ENCODE measurements around the gene SHKBP1. TPM values are rescaled to one million over a fixed set of nuclear protein-coding genes. Genes with fewer than 3 reads are reported as not detected.

SHKBP1 gene
- total RNA-seq, 1 experiment from 2014 or later = 92.9 TPM

DNA sequence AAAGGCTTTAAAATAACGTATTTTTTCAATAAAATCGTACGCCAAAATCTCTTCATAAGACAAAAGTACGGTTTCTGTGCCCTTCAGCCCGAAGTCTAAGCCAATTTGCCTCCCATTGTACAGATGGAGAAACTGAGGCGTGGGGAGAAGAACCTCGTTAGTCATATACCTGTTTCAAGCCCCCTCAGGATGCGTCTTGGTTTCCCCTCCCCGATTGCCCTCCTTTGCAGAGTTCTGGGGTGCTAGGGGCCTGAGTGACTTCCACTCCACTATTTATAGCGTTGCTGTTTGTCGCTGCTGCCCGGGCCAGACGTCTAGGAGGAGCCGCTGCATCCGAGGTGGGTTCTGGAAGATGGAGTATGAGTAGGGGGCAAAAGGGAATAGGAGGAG lies 22.2 kb downstream of the SHKBP1 start:
- Histone ChIP-seq H4K5ac (ENCODE audit: insufficient read length, low read depth, low read length) (no peak overlapping the region), H2AFZ (ENCODE audit: low read length) (no peak overlapping the region), H2BK20ac (ENCODE audit: low read depth, low read length, poor library complexity, severe bottlenecking) (no peak overlapping the region), H3K27ac (ENCODE audit: insufficient read length, low read depth, low read length) (no peak overlapping the region), H2BK120ac (ENCODE audit: low read depth, low read length, poor library complexity, severe bottlenecking) (no peak overlapping the region), H3K4me1 (ENCODE audit: insufficient read depth, low read length) (peaks cover 7% of the 10 kb centered on the region), H2BK12ac (ENCODE audit: insufficient read length, low read depth, low read length) (no peak overlapping the region), H3T11ph (ENCODE audit: low read length) (no peak overlapping the region), H3K79me1 (ENCODE audit: insufficient read depth, low read depth, low read length, poor library complexity, severe bottlenecking) (no peaks in the 10 kb centered on the region), H3K14ac (ENCODE audit: insufficient read depth, low read length) (no peak overlapping the region), H4K20me1 (ENCODE audit: control insufficient read depth, insufficient read depth, insufficient read length) (no peaks in the 10 kb centered on the region), H3K9me3 (ENCODE audit: control insufficient read depth, low read depth, low read length) (no peaks in the 10 kb centered on the region), H3K23ac (ENCODE audit: insufficient read length, low read depth, low read length) (no peak overlapping the region), H2BK15ac (ENCODE audit: low read depth, low read length) (no peak overlapping the region), H3K79me2 (ENCODE audit: insufficient read depth, low read length) (no peaks in the 10 kb centered on the region), H3K18ac (ENCODE audit: insufficient read length, low read depth, low read length) (no peak overlapping the region), H4K8ac (replicated peaks; ENCODE audit: insufficient read length, low read depth, low read length) (no peak overlapping the region), H3K27me3 (ENCODE audit: insufficient read depth, low read length) (peaks cover 10% of the 10 kb centered on the region; the same call in 1 of the 2 replicates), H3K4me2 (ENCODE audit: insufficient read depth, insufficient read length, low read length) (peak overlapping the region; percentile 1), H4K91ac (ENCODE audit: insufficient read length, low read depth, low read length) (no peak overlapping the region), H2AK5ac (ENCODE audit: insufficient read length, low read length) (no peak overlapping the region), H3K56ac (ENCODE audit: insufficient read length, low read depth, low read length) (no peak overlapping the region), H3K9ac (ENCODE audit: extremely low read depth, insufficient read length, low read length) (no peak overlapping the region), H3K23me2 (ENCODE audit: insufficient read length, low read depth, low read length, poor library complexity, severe bottlenecking) (peaks cover 17% of the 10 kb centered on the region), H2BK5ac (ENCODE audit: insufficient read length, low read length) (no peak overlapping the region), H3K4ac (ENCODE audit: low read depth, low read length) (no peak overlapping the region)
- H3K4me1 Mint-ChIP-seq = peaks cover 40 to 58% of the 10 kb centered on the region in 2 experiments
- peak overlapping the region; percentile 77 to 88; a peak in 4 of 5 replicates for H3K4me3 Mint-ChIP-seq
- no peaks in the 10 kb centered on the region for H3K9me3 Mint-ChIP-seq
- peaks cover 0 to 3% (median 0%) of the 10 kb centered on the region in 3 experiments; a peak in 2 of 7 replicates for H3K36me3 Mint-ChIP-seq (ENCODE audit: insufficient read depth in 1 of 3, low read depth in 3 of 3)
- DNase-seq = no peak
- H3K27me3 Mint-ChIP-seq (ENCODE audit: low read depth) = peaks cover 59% of the 10 kb centered on the region
- no peak overlapping the region for H3K27ac Mint-ChIP-seq
- WGBS (ENCODE audit: extremely low coverage, insufficient read length, low lambda C conversion rate) = no CpG with 5 or more reads among the region's 15 CpGs
- TF ChIP-seq, protein P1, sequence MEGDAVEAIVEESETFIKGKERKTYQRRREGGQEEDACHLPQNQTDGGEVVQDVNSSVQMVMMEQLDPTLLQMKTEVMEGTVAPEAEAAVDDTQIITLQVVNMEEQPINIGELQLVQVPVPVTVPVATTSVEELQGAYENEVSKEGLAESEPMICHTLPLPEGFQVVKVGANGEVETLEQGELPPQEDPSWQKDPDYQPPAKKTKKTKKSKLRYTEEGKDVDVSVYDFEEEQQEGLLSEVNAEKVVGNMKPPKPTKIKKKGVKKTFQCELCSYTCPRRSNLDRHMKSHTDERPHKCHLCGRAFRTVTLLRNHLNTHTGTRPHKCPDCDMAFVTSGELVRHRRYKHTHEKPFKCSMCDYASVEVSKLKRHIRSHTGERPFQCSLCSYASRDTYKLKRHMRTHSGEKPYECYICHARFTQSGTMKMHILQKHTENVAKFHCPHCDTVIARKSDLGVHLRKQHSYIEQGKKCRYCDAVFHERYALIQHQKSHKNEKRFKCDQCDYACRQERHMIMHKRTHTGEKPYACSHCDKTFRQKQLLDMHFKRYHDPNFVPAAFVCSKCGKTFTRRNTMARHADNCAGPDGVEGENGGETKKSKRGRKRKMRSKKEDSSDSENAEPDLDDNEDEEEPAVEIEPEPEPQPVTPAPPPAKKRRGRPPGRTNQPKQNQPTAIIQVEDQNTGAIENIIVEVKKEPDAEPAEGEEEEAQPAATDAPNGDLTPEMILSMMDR (conservative IDR thresholded peaks at IDR 0.05) = no peak
